MM.1S (cell line): ENCODE data around the gene TRIM14.

Experiments
- CTCF ChIP-seq: fragments of 300-600 bp; sonication (generic); IDR thresholded peaks from 2 replicates; pipeline ENCODE4 v1.5.1; 2016; ENCODE audit warnings: antibody characterized with exemption, low read length, mixed read lengths
- EZH2phosphoT487 ChIP-seq: fragments of 300-600 bp; sonication (generic); IDR thresholded peaks from 2 replicates; pipeline ENCODE4 v1.6.1; 2018; ENCODE audit warnings: antibody characterized with exemption, low read length

DNA sequence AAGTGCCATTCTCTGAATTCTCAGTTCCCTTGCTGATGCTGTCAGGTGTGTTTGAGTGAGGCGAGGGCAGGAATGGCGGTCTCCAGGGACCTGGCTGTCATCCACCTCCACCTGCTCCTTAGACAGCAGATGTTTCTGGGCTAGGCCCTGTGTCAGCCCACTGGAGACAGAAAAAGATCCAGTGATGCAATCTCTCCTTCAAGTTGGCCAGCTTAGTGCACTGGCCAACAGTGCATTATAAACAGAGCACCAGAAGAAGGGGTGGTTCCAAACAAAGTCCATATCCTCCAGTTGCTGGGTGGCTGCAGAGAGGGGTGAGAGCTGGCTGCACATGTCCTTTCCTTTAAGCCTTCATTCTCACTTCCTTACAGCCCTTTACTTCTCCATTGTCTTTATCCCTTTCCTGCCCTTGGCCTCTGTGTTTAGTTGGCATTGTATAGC lies 35.9 kb downstream of the TRIM14 start:
- TF ChIP-seq CTCF, result no peak
- TF ChIP-seq EZH2phosphoT487, result no peak
